Lower lobe of right lung (tissue), 2 donors: ENCODE data around the gene PRKN. TPM values are rescaled to one million over a fixed set of nuclear protein-coding genes. Genes with fewer than 3 reads are reported as not detected.

Source experiments
- ATAC-seq, 2 donors: fragments of 200-7000 bp; cut with Tn5 transposase; one replicate each; pipeline ENCODE4 v1.9.1; 2020 to 2022; ENCODE audit warnings: mild to moderate bottlenecking in 2 of 2, moderate library complexity in 2 of 2
- DNase-seq: peaks from one replicate; pipeline ENCODE4 v3.0.0-alpha.2; 2020
- H3K27ac ChIP-seq: fragments of 200-600 bp; one replicate; pipeline ENCODE4 v1.8.0; 2022
- H3K27me3 ChIP-seq: fragments of 200-600 bp; one replicate; pipeline ENCODE4 v1.8.0; 2022; ENCODE audit warnings: low read depth
- H3K36me3 ChIP-seq: fragments of 200-600 bp; one replicate; pipeline ENCODE4 v1.8.0; 2022; ENCODE audit warnings: mild to moderate bottlenecking
- H3K4me1 ChIP-seq: fragments of 200-600 bp; one replicate; pipeline ENCODE4 v1.8.0; 2022
- H3K4me3 ChIP-seq: fragments of 200-600 bp; one replicate; pipeline ENCODE4 v1.8.0; 2022; ENCODE audit warnings: mild to moderate bottlenecking
- H3K9me3 ChIP-seq: fragments of 200-600 bp; one replicate; pipeline ENCODE4 v1.8.0; 2022
- CTCF ChIP-seq: fragments of 200-600 bp; IDR thresholded peaks from one replicate; pipeline ENCODE4 v1.8.0; 2022; ENCODE audit warnings: antibody characterized with exemption, mild to moderate bottlenecking
- intact Hi-C: fragments of 100-400 bp; cut with DNase I; formaldehyde crosslinking; loops from one replicate; pipeline ENCODE4 v1.11.0; 2022
- total RNA-seq: library from RNA; stranded (reverse); fragmentation: NEBNext Ultra II Directional; extraction: Animal tissue kit (Norgen Biotek cat#: 25700); gene quantifications from one replicate; pipeline ENCODE4 v1.2.1, GENCODE V29; 2021
- donor health status: DM: no; HTN: yes; CAD: no; lungs with severe emphysema.

The PRKN gene
- total RNA-seq, 1 donor from 2014 or later, result 6.1 TPM

- H3K27ac ChIP-seq, result no peak overlapping the region
- no peaks in the 10 kb centered on the region for H3K36me3 ChIP-seq
- DNase-seq, result no peak
- no peak for ATAC-seq
- no peak overlapping the region for H3K4me3 ChIP-seq
- no peaks in the 10 kb centered on the region for H3K27me3 ChIP-seq
- no peaks in the 10 kb centered on the region for H3K4me1 ChIP-seq
- TF ChIP-seq CTCF, result no peak
- intact Hi-C loops, result no loop called here
- no peaks in the 10 kb centered on the region for H3K9me3 ChIP-seq
Observed at GRCh38 chr6:161630674-161631073, 1096.9 kb downstream of the PRKN start.

- Histone ChIP-seq H3K4me3 (no peak overlapping the region), H3K27me3 (no peaks in the 10 kb centered on the region), H3K27ac (no peak overlapping the region), H3K9me3 (no peaks in the 10 kb centered on the region), H3K36me3 (no peaks in the 10 kb centered on the region), H3K4me1 (no peaks in the 10 kb centered on the region)
- ATAC-seq, result no peak
- DNase-seq, result no peak
- TF ChIP-seq CTCF, result no peak
- intact Hi-C loops, result no loop called here
Observed at GRCh38 chr6:161626132-161626676, 1101.4 kb downstream of the PRKN start.

GRCh38 chr6:161624111-161624510 is 1103.5 kb downstream of the PRKN start:
- Histone ChIP-seq H3K4me1 (no peaks in the 10 kb centered on the region), H3K27ac (no peak overlapping the region), H3K27me3 (no peaks in the 10 kb centered on the region), H3K9me3 (no peaks in the 10 kb centered on the region), H3K36me3 (no peaks in the 10 kb centered on the region), H3K4me3 (no peak overlapping the region)
- DNase-seq (no peak), ATAC-seq (no peak)
- no peak for TF ChIP-seq CTCF
- intact Hi-C loops, result no loop called here

- no peaks in the 10 kb centered on the region for H3K36me3 ChIP-seq
- ATAC-seq, result no peak
- no peak for TF ChIP-seq CTCF
- intact Hi-C loops, result no loop called here
- no peak for DNase-seq
- H3K27ac ChIP-seq, result no peak overlapping the region
- no peaks in the 10 kb centered on the region for H3K9me3 ChIP-seq
- no peaks in the 10 kb centered on the region for H3K4me1 ChIP-seq
- no peak overlapping the region for H3K4me3 ChIP-seq
- H3K27me3 ChIP-seq, result no peaks in the 10 kb centered on the region
Observed at GRCh38 chr6:161622779-161623178, 1104.8 kb downstream of the PRKN start.

GRCh38 chr6:161618831-161619454 is 1108.6 kb downstream of the PRKN start:
- H3K36me3 ChIP-seq, result no peaks in the 10 kb centered on the region
- no peak for ATAC-seq
- intact Hi-C loops, result no loop called here
- no peak overlapping the region for H3K27ac ChIP-seq
- no peak for DNase-seq
- TF ChIP-seq CTCF, result peak; percentile 13
- H3K4me3 ChIP-seq, result no peak overlapping the region
- H3K9me3 ChIP-seq, result no peaks in the 10 kb centered on the region
- H3K27me3 ChIP-seq, result no peaks in the 10 kb centered on the region
- no peaks in the 10 kb centered on the region for H3K4me1 ChIP-seq
